GM19438 (cell line): ENCODE results near the gene DEAF1.
"Not testable (repeated sequence)": the region's sequence is repeated elsewhere in the genome, so short reads cannot be mapped to it uniquely, and the experiment has no call there.

ENCODE experiments used
- ATAC-seq: cut with Tn5 transposase; IDR thresholded peaks from one replicate; pipeline ENCODE4 v1.9.1; 2021; ENCODE audit warnings: low read depth; ENCODE audit not compliant: unreplicated experiment

Gene DEAF1, protein sequence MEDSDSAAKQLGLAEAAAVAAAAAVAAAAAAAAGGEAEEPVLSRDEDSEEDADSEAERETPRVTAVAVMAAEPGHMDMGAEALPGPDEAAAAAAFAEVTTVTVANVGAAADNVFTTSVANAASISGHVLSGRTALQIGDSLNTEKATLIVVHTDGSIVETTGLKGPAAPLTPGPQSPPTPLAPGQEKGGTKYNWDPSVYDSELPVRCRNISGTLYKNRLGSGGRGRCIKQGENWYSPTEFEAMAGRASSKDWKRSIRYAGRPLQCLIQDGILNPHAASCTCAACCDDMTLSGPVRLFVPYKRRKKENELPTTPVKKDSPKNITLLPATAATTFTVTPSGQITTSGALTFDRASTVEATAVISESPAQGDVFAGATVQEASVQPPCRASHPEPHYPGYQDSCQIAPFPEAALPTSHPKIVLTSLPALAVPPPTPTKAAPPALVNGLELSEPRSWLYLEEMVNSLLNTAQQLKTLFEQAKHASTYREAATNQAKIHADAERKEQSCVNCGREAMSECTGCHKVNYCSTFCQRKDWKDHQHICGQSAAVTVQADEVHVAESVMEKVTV

GRCh38 chr11:694563-695287 is at the start of gene DEAF1:
Gene DEAF1 (minus strand): TSS chr11:695222. CDS start chr11:695047, 175 bp downstream.
- peak; percentile 77 for ATAC-seq

DNA sequence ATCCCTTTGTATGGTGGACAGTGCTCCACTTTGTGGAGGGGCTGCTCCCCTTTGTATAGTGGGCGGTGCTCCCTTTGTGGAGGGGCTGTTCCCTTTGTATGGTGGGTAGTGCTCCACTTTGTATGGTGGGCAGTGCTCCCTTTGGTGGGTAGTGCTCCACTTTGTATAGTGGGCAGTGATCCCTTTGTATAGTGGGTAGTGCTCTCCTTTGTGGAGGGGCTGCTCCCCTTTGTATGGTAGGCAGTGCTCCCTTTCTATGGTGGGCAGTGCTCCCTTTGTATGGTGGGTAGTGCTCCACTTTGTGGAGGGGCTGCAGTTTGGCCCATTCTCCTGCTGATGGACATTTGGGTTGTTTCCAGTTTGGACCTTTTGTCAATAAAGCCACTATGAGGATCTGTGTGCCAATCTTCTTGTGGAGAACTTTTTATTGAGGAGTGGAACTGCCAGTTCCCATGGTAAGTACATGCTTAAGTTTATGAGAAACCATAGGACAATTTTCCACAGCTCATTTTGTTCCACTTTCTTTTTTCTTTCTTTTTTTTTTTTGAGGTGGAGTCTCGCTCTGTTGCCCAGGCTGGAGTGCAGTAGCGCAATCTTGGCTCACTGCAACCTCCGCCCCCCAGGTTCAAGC is 47.7 kb upstream of the DEAF1 start:
- ATAC-seq = no peak

GRCh38 chr11:742156-742546 is 47.1 kb upstream of the DEAF1 start:
- no peak for ATAC-seq

- not testable (repeated sequence) for ATAC-seq
Observed at GRCh38 chr11:737899-738298, 42.9 kb upstream of the DEAF1 start.

- ATAC-seq = no peak
Observed at GRCh38 chr11:737366-737765, 42.3 kb upstream of the DEAF1 start.

GRCh38 chr11:734541-734940 is 39.5 kb upstream of the DEAF1 start:
- not testable (repeated sequence) for ATAC-seq

DNA sequence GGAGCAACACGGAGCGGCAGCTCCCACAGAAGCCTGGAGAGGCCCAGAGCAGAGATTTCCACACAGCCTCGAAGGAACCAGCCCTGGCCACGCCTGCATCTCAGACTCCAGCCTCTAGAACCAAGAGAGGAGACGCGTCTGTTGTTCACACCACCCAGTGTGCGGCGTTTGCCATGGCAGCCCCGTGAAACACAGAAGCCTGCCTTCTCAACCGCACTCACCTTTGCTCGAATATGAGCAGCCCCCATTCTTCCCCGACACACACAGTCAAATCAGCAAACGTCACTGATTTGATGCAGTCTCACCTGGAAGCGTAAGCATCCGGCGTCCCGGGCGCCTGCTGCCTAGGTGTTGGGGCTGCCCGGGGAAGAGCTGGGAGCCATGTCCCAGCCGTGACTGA is 38.0 kb upstream of the DEAF1 start:
- ATAC-seq = no peak

GRCh38 chr11:729492-730074 is 34.6 kb upstream of the DEAF1 start:
- ATAC-seq = no peak

DNA sequence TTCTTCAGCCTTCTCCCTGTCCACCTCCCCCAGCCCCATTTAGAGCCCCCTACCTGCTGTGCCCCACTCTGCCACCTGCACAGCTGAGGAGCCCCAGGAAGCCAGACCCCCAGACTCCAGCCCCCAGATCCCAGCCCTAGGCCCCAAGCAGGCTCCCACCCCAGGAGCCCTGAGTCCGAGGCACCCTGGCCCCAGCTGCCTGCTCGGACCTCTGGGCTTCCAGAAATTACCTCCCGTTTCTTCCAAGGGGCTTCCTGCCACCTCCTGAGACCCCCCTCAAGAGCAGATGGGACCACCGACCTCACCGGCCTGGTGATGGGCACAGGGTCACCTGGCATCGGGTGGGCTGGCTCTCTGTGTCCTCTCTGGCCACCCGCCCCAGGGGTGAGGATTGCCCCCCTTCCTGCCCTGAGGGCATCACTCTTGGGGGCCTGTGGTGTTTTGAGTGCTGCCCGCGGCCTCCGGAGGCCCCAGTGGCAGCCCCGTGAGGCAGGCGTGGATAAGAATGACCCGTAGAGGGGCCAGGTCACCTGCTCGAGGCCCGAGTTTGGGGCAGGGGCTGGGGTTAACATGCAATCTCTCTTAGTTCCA is 34.0 kb upstream of the DEAF1 start:
- ATAC-seq = no peak

- no peak for ATAC-seq
Observed at GRCh38 chr11:727859-728748, 33.1 kb upstream of the DEAF1 start.

DNA sequence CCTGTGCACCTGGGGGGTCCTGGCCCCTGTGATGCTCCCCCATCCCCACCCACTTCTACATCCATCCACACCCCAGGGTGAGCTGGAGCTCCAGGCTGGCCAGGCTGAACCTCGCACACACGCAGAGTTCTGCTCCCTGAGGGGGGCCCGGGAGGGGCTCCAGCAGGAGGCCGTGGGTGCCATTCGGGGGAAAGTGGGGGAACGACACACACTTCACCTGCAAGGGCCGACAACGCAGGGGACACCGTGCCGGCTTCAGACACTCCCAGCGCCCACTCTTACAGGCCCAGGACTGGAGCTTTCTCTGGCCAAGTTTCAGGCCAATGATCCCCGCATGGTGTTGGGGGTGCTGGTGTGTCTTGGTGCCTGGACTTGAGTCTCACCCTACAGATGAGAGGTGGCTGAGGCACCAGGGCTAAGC is 32.3 kb upstream of the DEAF1 start:
- no peak for ATAC-seq

GRCh38 chr11:726278-727220 is 31.5 kb upstream of the DEAF1 start:
- ATAC-seq = no peak

- ATAC-seq = no peak
Observed at GRCh38 chr11:725624-726202, 30.7 kb upstream of the DEAF1 start.

DNA sequence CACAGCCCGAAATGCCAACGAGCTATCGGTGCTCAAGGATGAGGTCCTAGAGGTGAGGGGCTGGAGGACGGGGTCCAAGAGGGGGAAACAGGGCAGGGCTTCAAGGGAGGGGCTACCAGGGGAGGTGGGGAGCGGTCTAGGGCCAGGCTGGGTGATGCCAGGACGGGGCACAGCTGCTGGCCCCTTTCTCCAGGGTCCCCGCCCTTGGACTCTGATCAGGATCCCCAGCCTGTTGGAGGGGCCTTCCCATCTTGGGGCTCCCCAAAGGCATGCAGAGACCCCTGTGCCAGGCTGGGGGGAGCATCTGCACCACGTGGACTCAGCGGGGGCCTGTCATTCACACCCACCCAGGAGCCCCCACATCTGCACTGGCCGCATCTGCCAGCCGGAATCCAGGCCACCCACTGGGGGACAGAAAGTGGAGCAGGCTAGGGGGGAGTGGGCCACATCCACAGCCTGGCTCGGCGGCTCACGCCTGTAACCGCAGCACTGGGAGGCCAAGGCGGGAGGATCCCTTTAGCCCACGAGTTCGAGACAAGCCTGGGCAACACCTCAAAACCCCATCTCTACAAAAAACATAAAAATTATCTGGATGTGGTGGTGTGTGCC is 29.9 kb upstream of the DEAF1 start:
- no peak for ATAC-seq

- no peak for ATAC-seq
Observed at GRCh38 chr11:724049-724777, 29.2 kb upstream of the DEAF1 start.

- no peak for ATAC-seq
Observed at GRCh38 chr11:723120-723883, 28.3 kb upstream of the DEAF1 start.
